ENCODE results near the gene SH3RF1.

GRCh38 chr4:169267070-169267469, 3.7 kb downstream of the SH3RF1 start:
- TF ChIP-seq CTCF (IDR thresholded peaks at IDR 0.05) = no peak
- TF ChIP-seq POLR2AphosphoS5 (IDR thresholded peaks at IDR 0.05) = no peak
- no peak for TF ChIP-seq POLR2A (IDR thresholded peaks at IDR 0.05)

Measured in prostate gland (tissue), 2 donors.